K562 (cell line): Measurements from ENCODE around the gene EP300. TPM values are rescaled to one million over a fixed set of nuclear protein-coding genes. Genes with fewer than 3 reads are reported as not detected.

ENCODE experiments used
- ATAC-seq: fragments of 200-7000 bp; cut with Tn5 transposase; 3 replicates; pipeline ENCODE4 v1.9.1; 2020; ENCODE audit warnings: moderate library complexity
- BruUV-seq: library from RNA; stranded (reverse); fragments of 400-500 nt; replicated peaks from 2 replicates; lab custom pipeline; 2021; lab: Mats Ljungman, UMichigan
- CTCF ChIA-PET: fragments of 300-600 bp; formaldehyde crosslinking; extraction: SDS; loops from one replicate; lab custom pipeline; 2021; ENCODE audit warnings: low intra/inter-chr PET ratio; lab: Yijun Ruan, JAX
- POLR2A ChIA-PET: fragments of 300-600, 350-650 bp; sonication (Branson Sonifier 250); formaldehyde crosslinking; extraction: SDS; loops from one replicate; lab custom pipeline; 2021; ENCODE audit warnings: antibody characterized with exemption, inconsistent platforms; lab: Yijun Ruan, JAX
- DNase-seq, 4 experiments: peaks; one replicate each; pipeline versions ENCODE4 v3.0.0 to v3.0.0-alpha.2; 2011 to 2018; ENCODE audit warnings: low spot score in 3 of 4, mixed read lengths in 3 of 4; ENCODE audit errors: extremely low read depth in 1 of 4
- FAIRE-seq: peaks from 2 replicates; lab custom pipeline; 2011; peaks lifted over from hg19 to GRCh38; lab: Jason Lieb, UNC
- H2AFZ ChIP-seq: 2 replicates; pipeline ENCODE4 v1.6.0; 2011; ENCODE audit warnings: low read depth, low read length, control low read depth, inconsistent platforms
- H3K27ac ChIP-seq: fragments of 200-600 bp; 3 replicates; pipeline ENCODE4 v1.8.0; 2011; ENCODE audit warnings: low read depth, mild to moderate bottlenecking, control low read depth, inconsistent platforms, low read length, moderate library complexity, mixed read lengths; ENCODE audit errors: extremely low read depth
- H3K27me3 ChIP-seq, 2 experiments: fragments of 300-600 bp in 1 of 2; 2 replicates in 1 of 2; 3 replicates in 1 of 2; pipeline versions ENCODE4 v1.6.0 to v1.8.0; 2011; ENCODE audit warnings: inconsistent platforms in 2 of 2, low read length in 2 of 2, mild to moderate bottlenecking in 1 of 2, mixed read lengths in 1 of 2, moderate library complexity in 1 of 2; ENCODE audit not compliant: control insufficient read depth in 2 of 2, insufficient read depth in 2 of 2
- H3K36me3 ChIP-seq: fragments of 300-600 bp; 3 replicates; pipeline ENCODE4 v1.8.0; 2011; ENCODE audit warnings: mild to moderate bottlenecking, low read length, inconsistent platforms; ENCODE audit not compliant: control insufficient read depth, insufficient read depth
- H3K4me1 ChIP-seq, 2 experiments: fragments of 200-600 bp in 1 of 2; replicated peaks in 1 of 2; 2 replicates in 1 of 2; 3 replicates in 1 of 2; pipeline versions ENCODE4 v1.5.1 to v1.8.0; 2011; ENCODE audit warnings: inconsistent platforms in 2 of 2, low read length in 2 of 2, mild to moderate bottlenecking in 1 of 2, mixed read lengths in 1 of 2, moderate library complexity in 1 of 2; ENCODE audit not compliant: control insufficient read depth in 2 of 2, insufficient read depth in 2 of 2
- H3K4me2 ChIP-seq: 2 replicates; pipeline ENCODE4 v1.6.1; 2011; ENCODE audit warnings: low read length, control low read depth, inconsistent platforms, mixed read lengths; ENCODE audit not compliant: insufficient read depth
- H3K4me3 ChIP-seq: fragments of 200-600 bp; sonication (generic), shearing (Covaris generic); 2 replicates; pipeline ENCODE4 v1.5.1; 2016; ENCODE audit warnings: control low read depth, inconsistent platforms
- H3K79me2 ChIP-seq: fragments of 200-600 bp; 3 replicates; pipeline ENCODE4 v1.8.0; 2011; ENCODE audit warnings: low read length, inconsistent platforms; ENCODE audit not compliant: control insufficient read depth, insufficient read depth
- H3K9ac ChIP-seq, 2 experiments: 2 replicates each; pipeline versions ENCODE4 v1.6.0 to v1.6.1; 2011; ENCODE audit warnings: low read depth in 2 of 2, low read length in 2 of 2, control low read depth in 1 of 2, inconsistent platforms in 1 of 2, mild to moderate bottlenecking in 1 of 2, mixed read lengths in 1 of 2; ENCODE audit not compliant: insufficient read depth in 1 of 2
- H3K9me1 ChIP-seq: one replicate; pipeline ENCODE4 v1.6.0; 2011; ENCODE audit warnings: inconsistent platforms, mild to moderate bottlenecking, low read length, moderate library complexity; ENCODE audit not compliant: control insufficient read depth, insufficient read depth
- H3K9me3 ChIP-seq: replicated peaks from 2 replicates; pipeline ENCODE4 v1.5.1; 2011; ENCODE audit warnings: low read depth, low read length, inconsistent platforms; ENCODE audit not compliant: control insufficient read depth, insufficient read depth
- H4K20me1 ChIP-seq: replicated peaks from 2 replicates; pipeline ENCODE4 v1.6.1; 2011; ENCODE audit warnings: low read length, inconsistent platforms, mixed read lengths; ENCODE audit not compliant: control insufficient read depth, insufficient read depth
- CBX2 ChIP-seq: fragments of 200-600 bp; sonication (generic); IDR thresholded peaks from one replicate; pipeline ENCODE4 v1.6.1; 2012; ENCODE audit warnings: mild to moderate bottlenecking, low read length, inconsistent platforms; ENCODE audit not compliant: insufficient read depth, poor library complexity, severe bottlenecking
- CHD2 ChIP-seq: IDR thresholded peaks from 2 replicates; pipeline ENCODE4 v1.6.1; 2011; ENCODE audit warnings: low read depth, low read length
- E2F5 ChIP-seq: sonication (generic); formaldehyde crosslinking; IDR thresholded peaks from 2 replicates; pipeline ENCODE4 v1.8.0; 2022; ENCODE audit warnings: mild to moderate bottlenecking, missing genetic modification reagents
- EWSR1 ChIP-seq: fragments of 450-650 bp; IDR thresholded peaks from 2 replicates; pipeline ENCODE4 v1.6.1; 2018; ENCODE audit warnings: borderline replicate concordance, mild to moderate bottlenecking, low read depth, moderate library complexity; ENCODE audit not compliant: partially characterized antibody
- FOXA3 ChIP-seq, 2 experiments: fragments of 450-650 bp in 1 of 2; sonication (generic) in 1 of 2; formaldehyde crosslinking; IDR thresholded peaks in 1 of 2; conservative IDR thresholded peaks in 1 of 2; 2 replicates each; pipeline versions ENCODE4 v1.4.0 to v1.8.0; 2020 to 2022; ENCODE audit warnings: mild to moderate bottlenecking in 2 of 2, missing genetic modification reagents in 1 of 2
- FOXK1 ChIP-seq: sonication (generic); formaldehyde crosslinking; IDR thresholded peaks from 2 replicates; pipeline ENCODE4 v1.8.0; 2022; ENCODE audit warnings: missing genetic modification reagents, mild to moderate bottlenecking, borderline replicate concordance
- FOXP1 ChIP-seq: sonication (generic); formaldehyde crosslinking; IDR thresholded peaks from 2 replicates; pipeline ENCODE4 v1.8.0; 2022; ENCODE audit warnings: mild to moderate bottlenecking, missing genetic modification reagents
- IRF9 ChIP-seq: fragments of 450-650 bp; IDR thresholded peaks from 2 replicates; pipeline ENCODE4 v1.6.1; 2016; ENCODE audit warnings: missing biosample characterization, missing genetic modification characterization
- NR4A1 ChIP-seq, 2 experiments: fragments of 250-450 bp in 1 of 2; fragments of 450-650 bp in 1 of 2; sonication (Bioruptor Pico) in 1 of 2; IDR thresholded peaks; 2 replicates each; pipeline versions ENCODE4 v1.4.0 to v1.6.1; 2016 to 2020; ENCODE audit warnings: mild to moderate bottlenecking in 2 of 2, missing compliant biosample characterization in 1 of 2, missing genetic modification characterization in 1 of 2, moderate library complexity in 1 of 2
- RFX1 ChIP-seq: fragments of 450-650 bp; IDR thresholded peaks from 2 replicates; pipeline ENCODE4 v1.6.1; 2016; ENCODE audit warnings: mild to moderate bottlenecking, moderate library complexity
- SREBF2 ChIP-seq: sonication (generic); formaldehyde crosslinking; IDR thresholded peaks from 2 replicates; pipeline ENCODE4 v1.4.0; 2020; ENCODE audit warnings: mild to moderate bottlenecking, missing genetic modification reagents
- ZNF146 ChIP-seq: IDR thresholded peaks from one replicate; pipeline ENCODE4 v1.6.1; 2018; ENCODE audit warnings: missing compliant biosample characterization; ENCODE audit not compliant: unreplicated experiment
- ZNF274 ChIP-seq: IDR thresholded peaks from 2 replicates; pipeline ENCODE4 v1.6.1; 2011; ENCODE audit warnings: low read depth, mild to moderate bottlenecking, low read length, moderate library complexity, borderline replicate concordance
- WGBS: fragments of 100-300 bp; shearing (Covaris generic); methylation state at CpG from one replicate; pipeline ENCODE4 v1.1.6; 2016; ENCODE audit warnings: low coverage, mixed read lengths; ENCODE audit not compliant: insufficient coverage; ENCODE audit errors: missing lambda C conversion rate; 5-methylcytosine and 5-hydroxymethylcytosine counted together
- in situ Hi-C: fragments of 300-500 bp; cut with MboI; formaldehyde crosslinking; loops from 4 replicates; pipeline ENCODE4 v1.15.0; 2018; ENCODE audit warnings: inconsistent platforms, mixed read lengths
- intact Hi-C: fragments of 100-400 bp; cut with micrococcal nuclease; formaldehyde crosslinking; loops from 2 replicates; pipeline ENCODE4 v1.14.2; 2022
- polyA plus RNA-seq, 8 experiments: library from polyadenylated mRNA; depleted of rRNA in 4 of 8; stranded (reverse) in 5 of 8; unstranded in 3 of 8; fragments of >200 nt; fragmentation: Nextera tagmentation in 2 of 8; fragmentation: Illumina TruSeq in 1 of 8; extraction: Ambion mirVana in 2 of 8; extraction: Trizol in 1 of 8; gene quantifications; 2 replicates each; pipeline versions ENCODE4 v1.2.1 to v1.2.3, GENCODE V29; 2011 to 2014; ENCODE audit warnings: inconsistent platforms in 1 of 8, missing spikeins in 1 of 8
- total RNA-seq, 7 experiments: library from RNA; depleted of rRNA in 6 of 7; stranded (reverse); fragments of >200 nt in 6 of 7; fragmentation: Illumina TruSeq in 2 of 7; extraction: Trizol in 2 of 7; gene quantifications; 2 replicates each; pipeline versions ENCODE4 v1.2.1 to v1.2.3, GENCODE V29; 2011 to 2021; ENCODE audit warnings: low replicate concordance in 1 of 7
- TF ChIP-seq, protein P1 (sequence below): fragments of 450-650 bp; IDR thresholded peaks from 2 replicates; pipeline ENCODE4 v1.6.1; 2017; ENCODE audit warnings: antibody characterized with exemption
- TF ChIP-seq, protein P2 (sequence below): fragments of 250-450 bp; sonication (Bioruptor Pico); IDR thresholded peaks from 2 replicates; pipeline ENCODE4 v1.5.0; 2020; ENCODE audit warnings: mild to moderate bottlenecking, borderline replicate concordance

Gene EP300
- total and polyA plus RNA-seq, 9 of the 15 experiments (the other 6 are each of a cell fraction or from before 2014, with no cell fraction given), result 2.2 to 28.6 (median 10.9) TPM

DNA sequence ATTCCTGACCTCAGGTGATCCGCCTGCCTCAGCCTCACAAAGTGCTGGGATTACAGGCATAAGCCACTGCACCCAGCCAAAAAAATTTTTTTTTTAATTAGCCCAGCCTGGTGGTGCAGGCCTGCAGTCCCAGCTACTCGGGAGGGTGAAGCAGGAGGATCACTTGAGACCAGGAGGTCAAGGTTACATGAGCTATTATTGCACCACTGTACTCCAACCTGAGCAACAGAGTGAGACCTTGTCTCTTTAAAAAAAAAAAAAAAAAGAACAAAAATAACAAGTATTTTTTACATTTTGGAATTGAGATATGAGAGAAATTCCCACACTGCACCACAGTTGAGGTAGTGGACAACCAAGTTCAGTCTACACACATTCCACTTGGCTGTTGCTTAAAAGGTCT is 99.1 kb downstream of the EP300 start:
- H4K20me1 ChIP-seq, result no peaks in the 10 kb centered on the region
- no peaks in the 10 kb centered on the region for H3K9me3 ChIP-seq
- no peak overlapping the region for H3K4me2 ChIP-seq
- POLR2A ChIA-PET, result interaction anchor here (0.6 kb wide), 2 partner anchors 15 to 66 kb away, joined by 3 to 4 read pairs; no protein-coding TSS in a partner anchor
- 79% methylated on average over 1 of the region's 2 CpGs for WGBS
- no peaks in the 10 kb centered on the region for H3K9me1 ChIP-seq
- ATAC-seq, result no peak
- H3K79me2 ChIP-seq, result no peaks in the 10 kb centered on the region
- no peaks in the 10 kb centered on the region for H3K36me3 ChIP-seq
- H2AFZ ChIP-seq, result no peak overlapping the region
- no peak overlapping the region for H3K4me3 ChIP-seq
- TF ChIP-seq IRF9 (tag) (no peak), EWSR1 (no peak), CHD2 (no peak), SREBF2 (CRISPR knock-in tag) (no peak), FOXP1 (no peak), E2F5 (CRISPR knock-in tag) (no peak), CBX2 (no peak), RFX1 (no peak), ZNF274 (no peak), FOXA3 (CRISPR knock-in tag; conservative IDR thresholded peaks at IDR 0.05 in 1 of 2, IDR thresholded peaks at IDR 0.05 in 1 of 2) (no peak), FOXK1 (no peak), ZNF146 (CRISPR knock-in tag) (no peak), NR4A1 (CRISPR knock-in tag; IDR thresholded peaks at IDR 0.05) (no peak), NR4A1 (tag; IDR thresholded peaks at IDR 0.05) (no peak)
- TF ChIP-seq, protein P1, sequence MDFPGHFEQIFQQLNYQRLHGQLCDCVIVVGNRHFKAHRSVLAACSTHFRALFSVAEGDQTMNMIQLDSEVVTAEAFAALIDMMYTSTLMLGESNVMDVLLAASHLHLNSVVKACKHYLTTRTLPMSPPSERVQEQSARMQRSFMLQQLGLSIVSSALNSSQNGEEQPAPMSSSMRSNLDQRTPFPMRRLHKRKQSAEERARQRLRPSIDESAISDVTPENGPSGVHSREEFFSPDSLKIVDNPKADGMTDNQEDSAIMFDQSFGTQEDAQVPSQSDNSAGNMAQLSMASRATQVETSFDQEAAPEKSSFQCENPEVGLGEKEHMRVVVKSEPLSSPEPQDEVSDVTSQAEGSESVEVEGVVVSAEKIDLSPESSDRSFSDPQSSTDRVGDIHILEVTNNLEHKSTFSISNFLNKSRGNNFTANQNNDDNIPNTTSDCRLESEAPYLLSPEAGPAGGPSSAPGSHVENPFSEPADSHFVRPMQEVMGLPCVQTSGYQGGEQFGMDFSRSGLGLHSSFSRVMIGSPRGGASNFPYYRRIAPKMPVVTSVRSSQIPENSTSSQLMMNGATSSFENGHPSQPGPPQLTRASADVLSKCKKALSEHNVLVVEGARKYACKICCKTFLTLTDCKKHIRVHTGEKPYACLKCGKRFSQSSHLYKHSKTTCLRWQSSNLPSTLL, result no peak
- TF ChIP-seq, protein P2, sequence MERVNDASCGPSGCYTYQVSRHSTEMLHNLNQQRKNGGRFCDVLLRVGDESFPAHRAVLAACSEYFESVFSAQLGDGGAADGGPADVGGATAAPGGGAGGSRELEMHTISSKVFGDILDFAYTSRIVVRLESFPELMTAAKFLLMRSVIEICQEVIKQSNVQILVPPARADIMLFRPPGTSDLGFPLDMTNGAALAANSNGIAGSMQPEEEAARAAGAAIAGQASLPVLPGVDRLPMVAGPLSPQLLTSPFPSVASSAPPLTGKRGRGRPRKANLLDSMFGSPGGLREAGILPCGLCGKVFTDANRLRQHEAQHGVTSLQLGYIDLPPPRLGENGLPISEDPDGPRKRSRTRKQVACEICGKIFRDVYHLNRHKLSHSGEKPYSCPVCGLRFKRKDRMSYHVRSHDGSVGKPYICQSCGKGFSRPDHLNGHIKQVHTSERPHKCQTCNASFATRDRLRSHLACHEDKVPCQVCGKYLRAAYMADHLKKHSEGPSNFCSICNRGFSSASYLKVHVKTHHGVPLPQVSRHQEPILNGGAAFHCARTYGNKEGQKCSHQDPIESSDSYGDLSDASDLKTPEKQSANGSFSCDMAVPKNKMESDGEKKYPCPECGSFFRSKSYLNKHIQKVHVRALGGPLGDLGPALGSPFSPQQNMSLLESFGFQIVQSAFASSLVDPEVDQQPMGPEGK (CRISPR knock-in tag), result no peak
- no TSS peak for BruUV-seq
- no peak for DNase-seq
- no peak overlapping the region for H3K9ac ChIP-seq
- no peak overlapping the region for H3K27ac ChIP-seq
- intact Hi-C loops (no loop called here), in situ Hi-C loops (no loop called here)
- H3K27me3 ChIP-seq, result no peaks in the 10 kb centered on the region
- peaks cover 0 to 2% of the 10 kb centered on the region in 2 experiments; a peak in 1 of 5 replicates for H3K4me1 ChIP-seq
- no peak for FAIRE-seq
- CTCF ChIA-PET, result no interaction called here
